ENCODE data around the gene AGMO.

Gene AGMO

GRCh38 chr7:15561835-15562234, at the start of gene AGMO:
Gene AGMO, minus strand, starts transcription at chr7:15562015.
- peak; percentile 2 for DNase-seq (ENCODE audit: low read depth)

- DNase-seq (ENCODE audit: low read depth): no peak
Observed at GRCh38 chr7:15610503-15610902, 48.7 kb upstream of the AGMO start.

- no peak for DNase-seq (ENCODE audit: low read depth)
Observed at GRCh38 chr7:15609287-15609686, 47.5 kb upstream of the AGMO start.

- peak; percentile 52 for DNase-seq (ENCODE audit: low read depth)
Observed at GRCh38 chr7:15607529-15608210, 45.9 kb upstream of the AGMO start.

GRCh38 chr7:15606561-15606960, 44.7 kb upstream of the AGMO start:
- DNase-seq (ENCODE audit: low read depth): no peak

GRCh38 chr7:15604166-15604565, 42.4 kb upstream of the AGMO start:
- DNase-seq (ENCODE audit: low read depth): no peak

GRCh38 chr7:15603124-15603523, 41.3 kb upstream of the AGMO start:
- no peak for DNase-seq (ENCODE audit: low read depth)

GRCh38 chr7:15602236-15602635, 40.4 kb upstream of the AGMO start:
- no peak for DNase-seq (ENCODE audit: low read depth)

GRCh38 chr7:15601175-15601574, 39.4 kb upstream of the AGMO start:
- DNase-seq (ENCODE audit: low read depth): no peak

GRCh38 chr7:15600298-15600697, 38.5 kb upstream of the AGMO start:
- DNase-seq (ENCODE audit: low read depth): no peak

GRCh38 chr7:15594461-15594860, 32.6 kb upstream of the AGMO start:
- no peak for DNase-seq (ENCODE audit: low read depth)

GRCh38 chr7:15593382-15593781, 31.6 kb upstream of the AGMO start:
- no peak for DNase-seq (ENCODE audit: low read depth)

- DNase-seq (ENCODE audit: low read depth): no peak
Observed at GRCh38 chr7:15586266-15586665, 24.5 kb upstream of the AGMO start.

GRCh38 chr7:15584575-15584974, 22.8 kb upstream of the AGMO start:
- DNase-seq (ENCODE audit: low read depth): no peak

- DNase-seq (ENCODE audit: low read depth): peak; percentile 73
Observed at GRCh38 chr7:15582773-15583172, 21.0 kb upstream of the AGMO start.

GRCh38 chr7:15581352-15581951, 19.6 kb upstream of the AGMO start:
- DNase-seq (ENCODE audit: low read depth): peak; percentile 11

GRCh38 chr7:15580604-15581351, 19.0 kb upstream of the AGMO start:
- no peak for DNase-seq (ENCODE audit: low read depth)

- no peak for DNase-seq (ENCODE audit: low read depth)
Observed at GRCh38 chr7:15577600-15577999, 15.8 kb upstream of the AGMO start.

GRCh38 chr7:15571301-15571878, 9.6 kb upstream of the AGMO start:
- no peak for DNase-seq (ENCODE audit: low read depth)

- no peak for DNase-seq (ENCODE audit: low read depth)
Observed at GRCh38 chr7:15567652-15568051, 5.8 kb upstream of the AGMO start.

- no peak for DNase-seq (ENCODE audit: low read depth)
Observed at GRCh38 chr7:15567036-15567435, 5.2 kb upstream of the AGMO start.

- DNase-seq (ENCODE audit: low read depth): no peak
Observed at GRCh38 chr7:15566476-15566875, 4.7 kb upstream of the AGMO start.

- DNase-seq (ENCODE audit: low read depth): no peak
Observed at GRCh38 chr7:15560968-15561367, 847 bp downstream of the AGMO start.

Measured in fibroblast of gingiva (primary cell).